Bronchial epithelial cell (primary cell): Measurements from ENCODE around the gene VSIG4. TPM values are rescaled to one million over a fixed set of nuclear protein-coding genes. Genes with fewer than 3 reads are reported as not detected.

Experiments
- DNase-seq: peaks from one replicate; pipeline ENCODE4 v3.0.0-alpha.2; 2010; ENCODE audit warnings: low read depth
- FAIRE-seq: peaks from 2 replicates; lab custom pipeline; 2011; peaks lifted over from hg19 to GRCh38; lab: Jason Lieb, UNC
- H3K27me3 ChIP-seq: 2 replicates; pipeline ENCODE4 v1.5.1; 2011; ENCODE audit warnings: low read length; ENCODE audit not compliant: control insufficient read depth, insufficient read depth
- H3K36me3 ChIP-seq: 2 replicates; pipeline ENCODE4 v1.5.1; 2011; ENCODE audit warnings: low read length; ENCODE audit not compliant: control insufficient read depth, insufficient read depth
- H3K4me3 ChIP-seq: 2 replicates; pipeline ENCODE4 v1.5.1; 2011; ENCODE audit warnings: mild to moderate bottlenecking, low read depth, low read length, control low read depth
- total RNA-seq: library from RNA; depleted of rRNA; stranded (reverse); fragments of >200 nt; gene quantifications from 2 replicates; pipeline ENCODE4 v1.2.1, GENCODE V29; 2014
- TF ChIP-seq, protein P1 (sequence below): IDR thresholded peaks from 2 replicates; pipeline ENCODE4 v1.5.1; 2011; ENCODE audit warnings: mild to moderate bottlenecking, moderate library complexity, low read length, control low read depth, inconsistent platforms; ENCODE audit not compliant: insufficient read depth, severe bottlenecking

The VSIG4 gene
- total RNA-seq, 1 donor from 2014 or later, result not detected

DNA sequence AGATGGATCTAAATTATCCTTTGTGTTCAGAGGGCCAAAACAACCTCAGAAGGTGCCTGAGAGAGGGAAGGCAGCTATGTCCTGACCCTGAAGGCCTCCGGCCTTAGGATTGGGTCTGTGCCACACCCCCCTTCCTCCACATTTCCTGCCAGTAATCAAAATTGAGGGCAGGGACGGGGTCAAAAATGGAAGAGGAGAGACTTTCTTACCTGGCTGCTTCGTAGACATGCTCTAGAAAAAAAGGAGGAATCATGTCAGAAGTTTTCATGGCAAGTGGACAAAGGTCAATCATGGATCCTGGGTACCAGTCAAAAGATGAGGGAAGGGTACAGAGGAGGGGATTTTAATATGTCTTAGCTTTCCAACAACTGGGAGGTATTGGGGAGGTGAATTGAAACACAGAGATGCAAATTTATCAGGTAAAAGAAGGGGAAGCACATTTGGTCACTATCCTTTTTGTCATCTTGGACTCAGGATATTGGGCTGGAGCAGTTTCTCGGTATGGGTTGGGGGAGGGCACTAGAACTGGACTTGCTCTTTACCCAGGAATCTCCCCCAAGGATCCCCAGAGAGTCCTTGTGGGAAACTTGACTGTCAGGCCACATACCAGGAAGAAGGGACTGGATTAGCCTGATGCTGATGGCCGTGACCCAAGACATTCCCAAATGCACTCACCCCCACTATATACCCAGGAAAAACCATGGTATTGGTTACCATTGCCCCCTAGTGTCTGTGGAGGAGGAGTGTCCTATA is 17.1 kb downstream of the VSIG4 start:
- Histone ChIP-seq H3K4me3 (no peak overlapping the region), H3K36me3 (no peaks in the 10 kb centered on the region), H3K27me3 (no peaks in the 10 kb centered on the region)
- FAIRE-seq (no peak), DNase-seq (no peak)
- TF ChIP-seq, protein P1, sequence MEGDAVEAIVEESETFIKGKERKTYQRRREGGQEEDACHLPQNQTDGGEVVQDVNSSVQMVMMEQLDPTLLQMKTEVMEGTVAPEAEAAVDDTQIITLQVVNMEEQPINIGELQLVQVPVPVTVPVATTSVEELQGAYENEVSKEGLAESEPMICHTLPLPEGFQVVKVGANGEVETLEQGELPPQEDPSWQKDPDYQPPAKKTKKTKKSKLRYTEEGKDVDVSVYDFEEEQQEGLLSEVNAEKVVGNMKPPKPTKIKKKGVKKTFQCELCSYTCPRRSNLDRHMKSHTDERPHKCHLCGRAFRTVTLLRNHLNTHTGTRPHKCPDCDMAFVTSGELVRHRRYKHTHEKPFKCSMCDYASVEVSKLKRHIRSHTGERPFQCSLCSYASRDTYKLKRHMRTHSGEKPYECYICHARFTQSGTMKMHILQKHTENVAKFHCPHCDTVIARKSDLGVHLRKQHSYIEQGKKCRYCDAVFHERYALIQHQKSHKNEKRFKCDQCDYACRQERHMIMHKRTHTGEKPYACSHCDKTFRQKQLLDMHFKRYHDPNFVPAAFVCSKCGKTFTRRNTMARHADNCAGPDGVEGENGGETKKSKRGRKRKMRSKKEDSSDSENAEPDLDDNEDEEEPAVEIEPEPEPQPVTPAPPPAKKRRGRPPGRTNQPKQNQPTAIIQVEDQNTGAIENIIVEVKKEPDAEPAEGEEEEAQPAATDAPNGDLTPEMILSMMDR, result no peak

DNA sequence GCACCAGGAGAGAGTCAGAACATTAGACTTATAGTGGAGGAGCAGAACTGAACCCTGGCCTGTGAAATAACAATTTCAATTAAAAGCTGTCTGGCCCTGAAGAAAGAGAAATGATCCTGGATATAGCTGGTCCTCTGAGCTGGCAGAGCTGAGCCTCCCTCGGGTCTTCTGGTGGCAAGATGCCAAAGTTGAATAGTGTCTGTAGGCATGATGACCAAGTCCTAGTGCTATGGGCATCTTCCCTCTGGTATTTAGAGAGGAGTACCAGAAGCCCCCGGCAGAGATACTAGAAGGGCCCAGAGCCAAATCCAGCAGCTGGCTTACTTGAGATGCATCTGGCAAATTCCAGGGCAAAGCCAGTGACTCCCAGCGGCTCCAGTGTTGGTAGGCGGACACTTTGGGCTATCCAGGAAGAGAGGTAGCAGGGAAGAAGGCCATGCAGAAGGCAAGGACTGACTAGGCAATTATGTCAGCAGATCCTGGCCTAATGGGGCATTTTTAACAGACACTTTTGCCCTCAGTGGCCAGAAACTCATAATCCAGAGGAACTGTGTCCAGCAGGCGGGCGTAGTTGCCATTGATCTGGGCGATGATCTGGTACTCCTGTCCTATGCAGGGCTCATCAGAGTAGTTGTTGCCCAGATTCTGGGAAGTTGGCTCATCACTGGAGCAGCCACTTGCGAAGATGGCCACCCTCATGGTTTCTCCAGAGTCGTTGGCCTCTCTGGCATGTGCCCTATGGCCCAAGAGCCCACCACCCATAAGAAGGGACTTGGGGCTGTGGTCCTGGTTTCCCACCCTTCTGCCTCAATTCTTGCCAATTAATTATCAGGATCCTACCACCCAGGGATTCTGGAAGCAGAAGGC is 17.9 kb downstream of the VSIG4 start:
- peak; percentile 66 for FAIRE-seq
- no peaks in the 10 kb centered on the region for H3K27me3 ChIP-seq
- TF ChIP-seq, protein P1, result no peak
- H3K36me3 ChIP-seq, result no peaks in the 10 kb centered on the region
- DNase-seq, result no peak
- no peak overlapping the region for H3K4me3 ChIP-seq

DNA sequence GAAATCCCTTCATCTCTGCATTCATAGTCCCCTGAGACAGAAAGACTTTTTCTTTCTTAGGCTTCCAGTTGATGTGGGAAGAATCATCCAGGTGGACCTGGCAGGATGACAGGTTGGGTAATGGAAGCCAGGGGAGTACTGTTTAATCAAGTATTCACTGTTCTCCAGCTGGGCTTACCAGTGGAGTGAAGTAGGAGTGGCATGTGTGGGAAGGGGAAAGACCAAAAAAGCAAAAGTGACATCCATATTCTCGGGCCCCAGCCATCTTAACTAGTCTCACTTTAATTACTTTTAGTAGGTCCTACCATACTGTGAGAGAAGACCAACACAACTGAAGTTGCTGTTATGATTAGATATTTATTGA is 18.5 kb downstream of the VSIG4 start:
- Histone ChIP-seq H3K27me3 (no peaks in the 10 kb centered on the region), H3K36me3 (no peaks in the 10 kb centered on the region), H3K4me3 (no peak overlapping the region)
- DNase-seq, result no peak
- TF ChIP-seq, protein P1, result no peak
- FAIRE-seq, result no peak

DNA sequence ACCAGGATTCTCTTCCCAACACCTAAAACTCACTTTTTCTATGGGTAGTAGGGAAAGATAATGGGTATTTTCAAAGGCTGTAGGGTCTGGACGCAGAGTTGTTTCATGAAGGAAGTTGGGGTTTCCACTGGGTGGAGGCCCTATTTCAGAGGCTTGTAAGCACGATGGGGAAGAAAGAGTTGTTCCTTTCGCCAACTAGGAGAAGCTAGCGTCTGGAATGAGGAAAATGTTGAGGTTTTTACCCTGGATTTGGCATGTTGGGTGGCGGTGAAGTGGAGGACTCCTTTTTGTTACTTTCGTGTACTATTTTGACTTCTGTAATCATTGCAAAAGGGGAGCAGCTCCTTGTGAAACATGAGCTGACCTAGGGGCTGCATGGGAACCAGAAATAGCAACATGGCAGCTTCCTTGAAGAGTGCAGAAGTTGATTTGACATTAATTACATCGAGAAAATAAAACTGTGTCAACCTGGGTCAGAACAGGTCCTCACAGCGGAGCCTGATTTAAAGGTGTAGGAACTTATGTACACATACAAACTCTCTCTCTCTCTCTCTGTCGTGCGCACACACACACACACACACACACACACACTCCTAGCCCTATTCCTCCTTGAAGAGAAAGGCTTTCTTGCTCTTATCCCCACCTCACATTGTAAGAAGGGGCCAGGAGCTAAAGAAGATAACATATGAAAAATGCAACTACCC is 19.1 kb downstream of the VSIG4 start:
- Histone ChIP-seq H3K36me3 (no peaks in the 10 kb centered on the region), H3K4me3 (no peak overlapping the region), H3K27me3 (no peaks in the 10 kb centered on the region)
- TF ChIP-seq, protein P1, result no peak
- DNase-seq (no peak), FAIRE-seq (no peak)

DNA sequence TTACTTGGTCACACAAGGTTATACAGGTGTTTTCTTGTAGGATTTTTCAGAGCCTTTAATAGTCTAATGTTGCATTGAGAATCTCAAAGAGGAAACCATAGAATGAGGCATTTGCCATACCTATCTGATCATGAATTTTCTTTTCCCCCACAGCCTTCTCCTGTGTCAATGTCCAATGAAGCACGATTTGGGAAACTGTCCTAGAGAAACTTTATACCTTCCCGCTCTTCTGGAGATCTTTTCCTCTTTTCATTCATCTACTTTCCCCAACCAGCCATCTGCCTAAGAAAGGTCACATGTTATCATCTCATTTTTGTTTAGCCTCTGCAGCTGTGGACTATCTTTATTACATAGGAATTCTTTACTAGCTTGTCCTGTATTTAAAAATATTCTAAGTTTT is 19.9 kb downstream of the VSIG4 start:
- DNase-seq, result no peak
- TF ChIP-seq, protein P1, result no peak
- no peaks in the 10 kb centered on the region for H3K36me3 ChIP-seq
- no peaks in the 10 kb centered on the region for H3K27me3 ChIP-seq
- no peak for FAIRE-seq
- no peak overlapping the region for H3K4me3 ChIP-seq
